ENCODE measurements around the gene NECAB3. TPM values are rescaled to one million over a fixed set of nuclear protein-coding genes. Genes with fewer than 3 reads are reported as not detected.

The NECAB3 gene
- total RNA-seq, 2 donors from 2014 or later, result 142 to 156 TPM

DNA sequence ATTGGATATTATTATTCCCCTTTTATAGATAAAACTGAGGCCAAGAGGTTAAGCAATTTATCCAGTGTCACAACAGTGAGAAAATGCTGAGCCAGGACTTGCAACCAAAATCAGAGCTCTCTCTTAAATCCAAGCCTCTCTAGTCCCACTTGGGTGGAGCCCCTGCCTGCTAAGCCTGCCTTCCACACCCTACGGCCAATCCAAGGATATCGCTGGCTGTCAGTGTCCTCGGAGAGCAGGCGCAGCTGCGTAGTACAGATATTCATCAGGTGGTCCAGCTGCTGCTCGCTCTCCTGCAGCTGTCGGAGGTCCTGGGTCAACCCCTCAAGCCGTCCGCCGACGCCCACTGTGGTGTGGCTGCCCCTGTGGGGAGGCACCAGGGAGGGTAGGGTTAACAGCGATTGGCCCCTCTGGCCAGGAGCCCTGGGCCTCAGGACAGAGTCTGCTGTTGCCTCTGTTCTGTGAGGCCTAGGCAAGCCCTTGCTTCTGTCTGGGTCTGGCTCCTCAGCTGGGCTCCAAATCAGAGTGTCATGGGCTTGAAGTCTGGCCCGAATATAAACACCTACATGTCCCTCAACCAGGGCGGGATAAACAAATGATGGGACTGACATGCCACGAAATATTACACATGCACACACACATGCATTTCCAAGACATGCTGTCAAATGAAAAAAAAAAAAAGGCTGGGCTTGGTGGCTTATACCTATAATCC, 3.9 kb upstream of the NECAB3 start:
- TF ChIP-seq, protein P1, sequence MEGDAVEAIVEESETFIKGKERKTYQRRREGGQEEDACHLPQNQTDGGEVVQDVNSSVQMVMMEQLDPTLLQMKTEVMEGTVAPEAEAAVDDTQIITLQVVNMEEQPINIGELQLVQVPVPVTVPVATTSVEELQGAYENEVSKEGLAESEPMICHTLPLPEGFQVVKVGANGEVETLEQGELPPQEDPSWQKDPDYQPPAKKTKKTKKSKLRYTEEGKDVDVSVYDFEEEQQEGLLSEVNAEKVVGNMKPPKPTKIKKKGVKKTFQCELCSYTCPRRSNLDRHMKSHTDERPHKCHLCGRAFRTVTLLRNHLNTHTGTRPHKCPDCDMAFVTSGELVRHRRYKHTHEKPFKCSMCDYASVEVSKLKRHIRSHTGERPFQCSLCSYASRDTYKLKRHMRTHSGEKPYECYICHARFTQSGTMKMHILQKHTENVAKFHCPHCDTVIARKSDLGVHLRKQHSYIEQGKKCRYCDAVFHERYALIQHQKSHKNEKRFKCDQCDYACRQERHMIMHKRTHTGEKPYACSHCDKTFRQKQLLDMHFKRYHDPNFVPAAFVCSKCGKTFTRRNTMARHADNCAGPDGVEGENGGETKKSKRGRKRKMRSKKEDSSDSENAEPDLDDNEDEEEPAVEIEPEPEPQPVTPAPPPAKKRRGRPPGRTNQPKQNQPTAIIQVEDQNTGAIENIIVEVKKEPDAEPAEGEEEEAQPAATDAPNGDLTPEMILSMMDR (IDR thresholded peaks at IDR 0.05), result no peak
- TF ChIP-seq POLR2A (IDR thresholded peaks at IDR 0.05), result no peak
- TF ChIP-seq POLR2AphosphoS5 (IDR thresholded peaks at IDR 0.05), result no peak
- H3K27ac ChIP-seq, result no peak overlapping the region
- H3K27me3 ChIP-seq (replicated peaks; ENCODE audit: insufficient read depth), result no peaks in the 10 kb centered on the region
- 75% methylated on average over 15 of the region's 15 CpGs for WGBS
- no peaks in the 10 kb centered on the region for H3K36me3 ChIP-seq
- H3K9me3 ChIP-seq, result no peaks in the 10 kb centered on the region
- no peak overlapping the region for H3K4me3 ChIP-seq
- DNase-seq (ENCODE audit: low spot score), result no peak
- H3K4me1 ChIP-seq (replicated peaks), result no peaks in the 10 kb centered on the region
- intact Hi-C loops (cut with DNase I), result loop anchor here (5.0 kb wide), 1 partner anchor 54 kb away; the partner anchor contains the start of gene ZNF341

DNA sequence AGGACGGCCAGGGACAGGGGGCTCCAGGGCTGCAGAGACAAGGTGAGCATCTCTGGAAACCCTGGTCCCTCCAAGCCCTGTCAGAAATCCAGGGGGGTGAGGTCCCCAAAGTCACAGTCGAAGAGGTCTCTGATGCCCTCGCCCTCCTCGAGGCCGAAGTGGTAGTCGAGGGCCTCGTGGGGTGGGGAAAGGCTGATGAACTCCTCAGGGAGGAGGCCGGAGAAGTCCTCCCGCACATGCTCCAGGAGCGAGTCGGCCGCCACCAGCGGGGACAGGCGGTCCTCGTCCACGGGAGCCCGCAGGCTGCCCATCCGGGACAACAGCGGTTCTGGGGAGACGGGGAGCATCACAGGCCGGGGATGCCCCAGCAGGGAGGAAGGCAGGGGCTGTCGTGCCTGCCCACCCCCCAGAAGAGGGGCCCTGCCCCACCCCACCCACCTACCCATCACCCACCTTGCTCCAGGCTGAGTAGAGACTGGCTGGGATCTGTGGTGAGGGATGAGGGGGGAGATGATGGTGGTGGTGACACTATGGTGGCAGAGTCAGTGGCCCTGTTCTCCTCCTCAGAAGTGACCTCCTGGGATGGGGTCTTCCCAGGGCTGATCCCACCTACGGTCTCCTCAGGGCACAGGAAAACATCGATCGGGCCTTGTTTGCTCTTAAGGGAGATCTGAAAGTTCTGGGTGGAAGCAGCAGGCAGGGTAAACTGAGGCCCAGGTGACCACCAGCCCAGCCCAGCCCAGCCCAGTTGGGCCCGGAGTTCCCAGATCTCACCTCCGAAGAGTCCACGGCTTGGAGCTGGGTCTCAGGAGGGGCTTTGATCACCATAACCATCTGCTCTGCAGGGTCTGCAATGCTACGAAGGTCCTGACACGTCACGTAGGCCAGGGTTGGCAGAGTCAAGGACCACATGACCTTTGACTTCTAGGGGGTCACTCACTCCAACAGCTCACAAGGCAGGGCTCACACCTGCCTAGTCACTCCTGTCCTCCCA, 2.7 kb upstream of the NECAB3 start:
- TF ChIP-seq POLR2AphosphoS5 (IDR thresholded peaks at IDR 0.05) (no peak), POLR2A (IDR thresholded peaks at IDR 0.05) (no peak)
- TF ChIP-seq, protein P1 (IDR thresholded peaks at IDR 0.05), result no peak
- peak overlapping the region; percentile 90 to 92 for H3K27ac ChIP-seq
- no peaks in the 10 kb centered on the region for H3K27me3 ChIP-seq (replicated peaks; ENCODE audit: insufficient read depth)
- H3K4me1 ChIP-seq (replicated peaks), result peaks cover 5% of the 10 kb centered on the region
- no peaks in the 10 kb centered on the region for H3K36me3 ChIP-seq
- WGBS, result 90% methylated on average over 31 of the region's 31 CpGs
- H3K9me3 ChIP-seq, result no peaks in the 10 kb centered on the region
- intact Hi-C loops (cut with DNase I), result loop anchor here (5.0 kb wide), 1 partner anchor 55 kb away; the partner anchor contains the start of gene ZNF341
- DNase-seq (ENCODE audit: low spot score), result no peak
- no peak overlapping the region for H3K4me3 ChIP-seq

DNA sequence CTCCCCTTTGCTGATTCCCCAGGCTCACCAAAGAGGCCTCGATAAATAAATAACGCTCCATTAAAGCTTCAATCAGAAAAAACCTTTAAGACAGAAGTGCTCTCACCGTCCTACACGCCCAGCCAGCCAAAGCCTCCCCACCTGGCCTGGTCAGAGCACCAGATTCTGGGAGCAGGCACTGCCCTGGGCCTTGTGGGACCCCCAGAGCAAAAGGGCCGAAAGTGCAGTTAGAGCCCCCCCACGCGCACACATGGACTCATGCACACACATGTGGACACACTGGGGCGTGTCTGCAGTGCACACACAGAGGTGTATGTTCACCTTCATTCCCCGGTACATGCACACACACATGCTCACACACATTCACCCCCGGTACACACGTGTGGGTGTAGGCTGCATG, 1.9 kb upstream of the NECAB3 start:
- H3K9me3 ChIP-seq, result no peaks in the 10 kb centered on the region
- no peaks in the 10 kb centered on the region for H3K27me3 ChIP-seq (replicated peaks; ENCODE audit: insufficient read depth)
- TF ChIP-seq POLR2A (IDR thresholded peaks at IDR 0.05) (no peak), POLR2AphosphoS5 (IDR thresholded peaks at IDR 0.05) (no peak)
- TF ChIP-seq, protein P1 (IDR thresholded peaks at IDR 0.05), result no peak
- H3K36me3 ChIP-seq, result no peaks in the 10 kb centered on the region
- H3K4me3 ChIP-seq, result no peak overlapping the region
- intact Hi-C loops (cut with DNase I), result loop anchor here (5.0 kb wide), 1 partner anchor 56 kb away; the partner anchor contains the start of gene ZNF341
- H3K4me1 ChIP-seq (replicated peaks), result peaks cover 6% of the 10 kb centered on the region
- H3K27ac ChIP-seq, result peak overlapping the region; percentile 90 to 92
- DNase-seq (ENCODE audit: low spot score), result no peak
- WGBS, result 86% methylated on average over 11 of the region's 11 CpGs

DNA sequence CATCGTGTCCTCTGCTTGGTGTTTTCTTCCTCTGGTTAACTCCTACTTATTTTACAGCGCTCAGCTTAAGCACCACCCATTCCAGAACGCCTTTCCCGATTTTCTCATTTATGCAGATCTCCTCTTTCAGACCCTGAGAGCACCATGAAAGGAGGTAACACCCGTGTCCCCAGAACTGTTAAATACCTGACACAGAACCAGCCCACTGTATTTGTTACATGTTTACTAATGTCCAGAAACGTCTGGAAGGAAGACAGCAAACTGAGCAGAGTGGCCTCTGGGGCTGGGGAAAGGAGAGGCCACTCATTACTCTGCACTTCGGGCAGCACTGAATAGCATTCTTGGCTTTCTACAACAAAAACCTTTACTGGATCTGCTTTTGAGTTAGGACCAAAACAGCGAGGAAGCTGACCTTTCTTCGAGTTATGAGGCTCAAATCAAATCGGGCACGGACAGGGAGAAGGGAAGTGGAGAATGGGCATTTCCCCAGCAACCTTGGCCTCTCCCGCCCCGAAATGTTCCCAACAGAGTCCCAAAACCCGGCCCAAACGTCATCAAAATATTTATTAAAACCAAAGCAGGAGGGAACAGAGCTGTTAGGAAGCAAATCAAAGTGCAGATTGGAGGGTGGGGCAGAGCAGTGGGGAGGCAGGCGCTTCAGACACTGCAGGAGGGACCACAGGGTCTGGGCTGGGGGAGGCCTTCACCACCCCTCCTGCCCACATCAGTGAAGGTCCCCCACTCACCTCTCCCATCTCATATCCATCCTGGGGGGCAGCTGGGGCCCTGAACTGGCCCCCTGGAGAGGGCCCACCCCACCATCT, 1.1 kb upstream of the NECAB3 start:
- Histone ChIP-seq H3K36me3 (no peaks in the 10 kb centered on the region), H3K4me3 (peak overlapping the region; percentile 70 to 78), H3K9me3 (no peaks in the 10 kb centered on the region), H3K27me3 (replicated peaks; ENCODE audit: insufficient read depth) (no peaks in the 10 kb centered on the region), H3K27ac (peak overlapping the region; percentile 90 to 92), H3K4me1 (replicated peaks) (peaks cover 6% of the 10 kb centered on the region)
- intact Hi-C loops (cut with DNase I), result loop anchor here (5.0 kb wide), 1 partner anchor 57 kb away; the partner anchor contains the start of gene ZNF341
- no peak for DNase-seq (ENCODE audit: low spot score)
- TF ChIP-seq POLR2A (IDR thresholded peaks at IDR 0.05) (no peak), POLR2AphosphoS5 (IDR thresholded peaks at IDR 0.05) (no peak)
- TF ChIP-seq, protein P1 (IDR thresholded peaks at IDR 0.05), result no peak
- 35% methylated on average over 16 of the region's 16 CpGs for WGBS

Data from prostate gland (tissue), 2 donors.